Endothelial cell of hepatic sinusoid (primary cell): ENCODE results near the gene LTB.
"Not testable (repeated sequence)": the region's sequence is repeated elsewhere in the genome, so short reads cannot be mapped to it uniquely, and the experiment has no call there.

Source experiments
- in situ Hi-C: cut with HindIII; loops from 2 replicates; pipeline ENCODE4 v1.10.0; 2017; ENCODE audit warnings: low sequenced_read_pairs

Gene LTB

DNA sequence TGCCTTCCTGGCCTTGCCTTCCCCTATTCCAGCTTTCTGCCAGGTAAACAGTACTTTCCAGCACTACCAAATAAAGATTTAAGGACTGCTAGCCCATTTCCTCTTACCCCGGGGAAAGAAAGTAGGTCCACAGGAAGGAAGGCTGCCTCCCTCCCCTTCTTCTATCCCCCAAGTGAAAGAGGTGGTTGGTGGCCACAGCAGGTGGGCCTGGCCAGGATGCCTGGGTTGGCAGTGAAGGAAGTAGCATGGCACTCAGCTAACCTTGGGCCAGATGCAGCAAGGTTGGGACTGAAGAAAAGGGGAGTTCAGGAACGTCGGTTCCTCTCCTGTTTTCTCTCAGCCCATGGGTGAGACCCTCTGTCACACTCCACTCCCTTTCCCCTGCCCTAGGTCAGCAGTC lies 25.9 kb downstream of the LTB start:
- in situ Hi-C loops, result no loop called here

GRCh38 chr6:31551371-31551770 lies 30.9 kb downstream of the LTB start:
- in situ Hi-C loops, result not testable (repeated sequence)

DNA sequence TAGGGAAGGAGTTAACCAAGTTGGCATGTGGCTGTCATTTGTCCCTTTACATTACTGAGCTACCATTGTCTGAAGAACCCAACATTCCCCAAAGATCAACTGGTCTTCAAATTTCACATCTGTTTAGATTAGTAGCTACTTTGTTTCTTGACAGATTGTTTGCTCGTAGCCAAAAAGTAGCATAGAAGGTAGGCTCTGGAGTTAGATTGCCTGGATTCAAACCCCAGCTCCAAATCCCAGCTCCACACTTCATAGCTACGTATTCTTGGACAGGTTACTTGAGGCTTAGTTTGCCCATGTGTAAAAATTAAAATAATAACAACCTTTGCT lies 33.7 kb downstream of the LTB start:
- in situ Hi-C loops, result no loop called here

GRCh38 chr6:31547727-31548543 lies 34.3 kb downstream of the LTB start:
- in situ Hi-C loops, result no loop called here

DNA sequence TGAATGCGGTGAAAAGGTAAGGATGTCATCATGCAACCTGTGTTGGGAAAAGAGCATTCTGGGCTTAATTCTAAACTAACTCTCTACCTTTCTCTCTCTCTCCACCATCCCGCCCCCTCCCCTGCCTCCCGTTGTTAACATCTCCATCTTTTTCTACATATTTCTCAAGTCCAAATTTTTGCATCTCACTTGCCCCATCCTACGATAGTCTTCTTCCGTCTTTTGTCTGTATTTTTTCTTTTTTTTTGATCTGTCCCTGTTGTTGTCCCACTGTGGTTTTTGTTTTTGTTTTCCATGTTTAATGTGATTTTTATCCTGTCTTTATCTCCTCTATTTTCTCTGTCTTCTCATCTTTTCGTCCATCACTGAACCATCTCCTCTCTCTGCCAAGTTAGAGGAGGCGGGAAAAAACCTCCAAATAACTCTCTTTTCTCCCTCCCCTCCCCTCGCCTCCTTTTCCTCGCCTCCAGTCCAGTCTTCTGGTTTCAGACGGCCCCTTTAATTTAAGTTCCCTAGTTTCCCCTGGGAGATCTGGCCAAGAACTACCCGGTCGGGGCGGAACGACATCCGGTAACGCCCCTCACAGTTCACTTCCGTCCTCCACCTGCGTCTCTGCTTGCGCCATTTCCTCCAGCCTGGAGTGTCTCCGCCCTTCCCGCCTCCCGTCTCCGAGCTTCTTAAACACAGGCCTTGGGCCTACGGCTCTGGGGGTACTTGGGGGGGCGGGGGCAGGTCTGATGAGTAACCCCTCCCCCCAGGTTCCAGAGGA lies 35.1 kb downstream of the LTB start, which contains the start of gene NFKBIL1:
Gene NFKBIL1, plus strand, starts transcription at position 651 of the 769 bp plus-strand sequence. Its CDS starts 87 bp downstream, at position 738.
- in situ Hi-C loops, result no loop called here

GRCh38 chr6:31546339-31546957 lies 35.8 kb downstream of the LTB start, which contains the start of gene ATP6V1G2:
ATP6V1G2 (minus strand) TSS chr6:31546608; CDS start chr6:31546559, 49 bp downstream.
- in situ Hi-C loops, result no loop called here

GRCh38 chr6:31545291-31545690 lies 36.9 kb downstream of the LTB start:
- in situ Hi-C loops, result no loop called here

DNA sequence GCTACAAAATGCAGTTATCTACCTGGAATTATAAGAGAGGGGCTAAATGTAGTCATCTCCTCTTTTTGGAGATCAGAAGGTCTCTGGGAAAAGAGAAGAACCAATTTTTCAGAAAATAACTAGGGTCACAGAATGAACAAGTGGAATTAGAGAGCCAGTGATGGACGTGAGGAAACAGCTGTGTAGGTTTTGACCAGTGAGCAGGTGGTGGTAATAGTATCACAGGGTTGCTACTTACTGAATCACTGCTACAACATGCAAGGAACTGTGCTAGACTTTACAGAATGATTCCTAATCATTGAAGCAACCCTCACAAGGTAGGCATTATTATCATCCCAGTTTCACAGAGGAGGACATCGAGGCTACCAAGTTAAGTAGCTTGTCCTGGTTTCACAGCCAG lies 37.5 kb downstream of the LTB start:
- in situ Hi-C loops, result loop anchor here (5.0 kb wide), 2 partner anchors 38 to 73 kb away; partner anchors contain the start of genes AIF1 and LTB

DNA sequence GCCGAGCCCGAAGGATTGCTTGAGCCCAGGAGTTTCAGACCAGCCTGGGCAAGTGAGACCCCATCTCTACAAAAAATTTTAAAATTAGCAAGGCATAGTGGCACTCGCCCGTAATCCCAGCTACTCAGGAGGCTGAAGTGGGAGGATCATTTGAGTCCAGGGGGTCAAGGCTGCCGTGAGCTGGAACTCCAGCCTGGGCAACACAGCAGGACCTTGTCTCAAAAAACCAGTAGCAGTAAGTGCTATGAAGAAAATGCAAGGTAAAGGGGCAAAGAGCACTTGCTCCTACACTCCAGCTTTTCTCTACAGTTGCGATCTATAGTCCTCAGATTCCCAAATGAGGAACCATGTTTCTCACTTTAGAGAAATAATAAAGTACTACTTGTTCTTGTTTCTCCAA lies 38.6 kb downstream of the LTB start:
- in situ Hi-C loops, result loop anchor here (5.0 kb wide), 2 partner anchors 39 to 74 kb away; partner anchors contain the start of genes AIF1 and LTB

- in situ Hi-C loops, result loop anchor here (5.0 kb wide), 2 partner anchors 40 to 75 kb away; partner anchors contain the start of genes AIF1 and LTB
These were observed 40.3 kb downstream of the LTB start, which contains the start of gene DDX39B for GRCh38 chr6:31541658-31542521. DDX39B (minus strand) TSS chr6:31542003; CDS start chr6:31540532, 1,471 bp downstream.

DNA sequence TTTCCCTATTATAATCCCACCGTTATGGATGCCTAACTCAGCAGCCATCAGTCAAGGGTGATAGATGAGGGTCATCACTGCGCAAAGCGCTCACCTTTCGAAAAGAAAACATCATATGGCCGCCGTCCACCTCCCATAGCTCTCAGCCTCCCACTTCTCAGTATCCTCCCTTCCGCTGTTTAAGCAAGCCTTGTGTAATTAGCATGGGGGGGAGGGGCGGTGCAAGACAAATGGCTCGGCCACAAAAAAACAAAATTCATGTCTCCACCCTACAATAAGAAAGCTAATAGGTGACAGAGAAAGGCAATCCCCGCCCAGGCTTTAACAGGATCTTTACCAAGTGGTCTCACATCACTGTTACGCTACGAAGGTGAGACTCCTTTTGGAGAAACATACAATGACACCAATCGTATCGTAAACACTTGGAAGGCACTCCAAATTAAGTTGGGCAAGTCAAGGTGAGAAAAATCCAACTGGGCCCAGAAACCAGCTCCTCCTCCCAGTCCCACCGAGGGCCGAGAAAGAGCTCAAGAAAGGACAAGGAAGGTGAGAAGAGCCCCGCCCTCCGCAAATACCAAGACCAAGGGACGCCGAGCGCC lies 41.1 kb downstream of the LTB start:
- in situ Hi-C loops, result loop anchor here (5.0 kb wide), 2 partner anchors 41 to 76 kb away; partner anchors contain the start of genes AIF1 and LTB

DNA sequence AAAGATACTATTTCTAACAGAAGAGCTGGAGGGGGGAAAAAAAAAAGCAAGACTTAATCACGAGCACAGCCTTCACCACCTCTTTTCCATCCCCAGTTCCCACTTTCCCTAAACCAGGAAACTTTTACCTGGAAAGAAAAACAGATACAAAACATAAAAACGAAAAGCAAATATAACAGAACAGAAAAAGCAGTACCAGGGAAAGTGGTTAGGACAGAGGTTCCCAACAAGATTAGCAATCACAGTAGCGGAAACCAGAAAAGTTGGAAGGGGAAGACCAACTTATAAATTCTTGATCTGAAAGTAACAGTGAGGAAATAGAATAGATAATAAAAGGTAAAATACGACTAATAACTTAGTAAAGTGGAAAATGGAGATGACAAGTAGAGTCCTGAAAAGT lies 41.6 kb downstream of the LTB start:
- in situ Hi-C loops, result loop anchor here (5.0 kb wide), 2 partner anchors 42 to 77 kb away; partner anchors contain the start of genes AIF1 and LTB

- in situ Hi-C loops, result no loop called here
These were observed 43.3 kb downstream of the LTB start for GRCh38 chr6:31538805-31539400.

DNA sequence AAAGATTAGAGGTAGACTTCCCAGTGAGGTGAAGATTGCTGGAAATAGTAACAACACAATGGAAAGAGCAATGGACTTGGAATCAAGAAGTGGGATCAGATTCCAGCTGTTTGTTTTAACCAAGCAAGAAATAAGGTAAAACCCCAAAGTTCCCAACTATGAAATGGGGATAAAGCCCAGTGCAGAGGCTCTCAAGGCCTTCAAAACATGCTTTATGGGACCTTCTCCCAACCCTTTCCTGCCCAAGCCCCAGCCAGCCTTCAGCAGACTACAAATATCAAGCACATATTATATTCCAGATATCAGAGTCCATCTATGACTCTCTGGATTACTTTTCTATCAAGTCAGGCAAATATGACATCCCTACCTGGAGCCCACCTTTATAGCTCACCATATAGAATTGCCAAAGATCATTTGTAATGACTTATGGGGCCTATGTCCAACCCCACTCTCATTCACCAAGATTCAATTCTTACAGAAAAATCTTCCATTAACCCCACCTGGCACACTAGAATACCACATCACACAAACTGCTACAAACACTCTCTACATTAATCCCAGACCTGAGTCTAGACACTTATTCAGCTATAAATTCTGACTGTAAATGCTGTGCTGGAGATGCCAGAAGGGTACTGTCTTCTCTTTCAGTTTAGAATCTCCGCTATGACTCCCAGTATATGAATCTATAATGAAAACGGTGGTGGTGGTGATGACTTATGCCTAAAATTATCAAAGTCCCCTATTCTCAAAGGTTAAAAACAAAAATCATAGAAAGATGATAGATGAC lies 46.5 kb downstream of the LTB start:
- in situ Hi-C loops, result no loop called here

GRCh38 chr6:31534521-31535040 lies 47.6 kb downstream of the LTB start:
- in situ Hi-C loops, result no loop called here

DNA sequence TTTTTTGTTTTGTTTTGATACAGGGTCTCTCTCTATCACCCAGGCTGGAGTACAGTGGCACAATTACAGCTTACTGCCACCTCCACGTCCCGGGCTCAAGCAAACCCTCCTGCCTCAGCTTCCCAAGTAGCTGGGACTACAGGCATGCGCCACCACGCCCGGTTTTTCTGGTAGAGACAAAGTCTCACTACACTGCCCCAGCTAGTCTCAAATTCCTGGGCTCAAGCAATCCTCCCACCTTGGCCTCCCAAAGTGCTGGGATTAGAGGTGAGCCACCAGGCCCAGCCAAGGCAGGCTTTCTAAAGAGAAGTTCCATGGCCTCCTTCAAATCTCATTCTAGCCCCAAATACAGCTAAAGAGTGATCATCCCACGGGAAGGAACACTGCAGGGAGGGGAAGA lies 48.2 kb downstream of the LTB start:
- in situ Hi-C loops, result no loop called here

- in situ Hi-C loops, result no loop called here
These were observed 48.8 kb downstream of the LTB start for GRCh38 chr6:31533455-31533841.
